Heart left ventricle (tissue), 16 donors: ENCODE measurements around the gene KLHL29. TPM values are rescaled to one million over a fixed set of nuclear protein-coding genes. Genes with fewer than 3 reads are reported as not detected.

ENCODE experiments used
- ATAC-seq, 4 donors: fragments of 200-7000 bp; cut with Tn5 transposase; one replicate each; pipeline ENCODE4 v1.9.1; 2020 to 2022; ENCODE audit warnings: moderate library complexity in 4 of 4, mild to moderate bottlenecking in 3 of 4, moderate number of reproducible peaks in 1 of 4
- DNase-seq, 5 donors: peaks; one replicate each; pipeline ENCODE4 v3.0.0-alpha.2; 2020
- H3K27ac ChIP-seq, 12 donors: fragments of 200-600 bp; sonication (generic) in 4 of 12; one replicate each; pipeline versions ENCODE4 v1.5.0 to v1.8.0; 2016 to 2022; ENCODE audit warnings: mild to moderate bottlenecking in 2 of 12
- H3K27me3 ChIP-seq, 9 donors: fragments of 200-600 bp; sonication (generic) in 2 of 9; one replicate each; pipeline versions ENCODE4 v1.5.1 to v1.8.0; 2016 to 2022; ENCODE audit warnings: mild to moderate bottlenecking in 3 of 9
- H3K36me3 ChIP-seq, 9 donors: fragments of 200-600 bp; sonication (generic) in 2 of 9; one replicate each; pipeline versions ENCODE4 v1.5.0 to v1.8.0; 2018 to 2022; ENCODE audit warnings: mild to moderate bottlenecking in 2 of 9
- H3K4me1 ChIP-seq, 12 donors: fragments of 200-600 bp; sonication (generic) in 4 of 12; one replicate each; pipeline versions ENCODE4 v1.5.0 to v1.8.0; 2016 to 2022; ENCODE audit warnings: mild to moderate bottlenecking in 3 of 12
- H3K4me3 ChIP-seq, 12 donors: fragments of 200-600 bp; sonication (generic) in 4 of 12; one replicate each; pipeline versions ENCODE4 v1.5.0 to v1.8.0; 2017 to 2022; ENCODE audit warnings: mild to moderate bottlenecking in 9 of 12, moderate library complexity in 4 of 12
- H3K9me3 ChIP-seq, 12 donors: fragments of 200-600 bp; sonication (generic) in 4 of 12; one replicate each; pipeline versions ENCODE4 v1.5.0 to v1.8.0; 2016 to 2022; ENCODE audit warnings: mild to moderate bottlenecking in 1 of 12
- CTCF ChIP-seq, 12 donors: fragments of 200-600 bp; sonication (generic) in 4 of 12; IDR thresholded peaks; one replicate each; pipeline versions ENCODE4 v1.5.0 to v1.8.0; 2018 to 2022; ENCODE audit warnings: antibody characterized with exemption in 12 of 12, mild to moderate bottlenecking in 5 of 12
- POLR2A ChIP-seq, 2 donors: fragments of 450-650 bp; IDR thresholded peaks; one replicate each; pipeline ENCODE4 v1.6.1; 2017; ENCODE audit warnings: antibody characterized with exemption in 2 of 2, mild to moderate bottlenecking in 2 of 2, moderate library complexity in 2 of 2
- WGBS, 4 donors: extraction: QIAGEN DNeasy Blood & Tissue Kit in 2 of 4; methylation state at CpG; one replicate each; pipeline versions ENCODE4 v1.1.5 to v1.1.7; 2013 to 2018; 5-methylcytosine and 5-hydroxymethylcytosine counted together
- intact Hi-C, 10 donors: fragments of 100-400 bp; cut with DNase I; formaldehyde crosslinking; loops; one replicate each; pipeline versions ENCODE4 v1.11.1 to v1.14.2; 2022
- polyA plus RNA-seq, 2 donors: library from polyadenylated mRNA; stranded (reverse); fragments of 200-250 nt; gene quantifications; one replicate each; pipeline ENCODE4 v1.2.3, GENCODE V29; 2013
- total RNA-seq, 9 donors: library from RNA; depleted of rRNA in 2 of 9; stranded (reverse); fragments of >200 nt in 2 of 9; fragmentation: NEBNext Ultra II Directional in 3 of 9; extraction: Animal tissue kit (Norgen Biotek cat#: 25700) in 3 of 9; gene quantifications; one replicate each; pipeline versions ENCODE4 v1.1.0 to v1.2.4, GENCODE V29; 2016 to 2023
- donor health status: ischemic (EF 13 %, LVEDD 7.1; RV severe dilation, severe dysfunction).
- donor health status: healthy with polysubstance abuse.
- donor health status: DM: no; HTN: yes; CAD: no.
- donor health status: DM: no; HTN: no; CAD: no.
- donor health status: ischemic (EF 25% LVEDD 6.9; RV normal size, moderate dysfunction).
- donor health status: ischemic (EF 25% LVEDD 5.7; RV mildly dilated, moderate dysfunction).
- donor health status: healthy.
- donor health status: DM: yes; HTN: yes; CAD: no.
- donor health status: ischemic (EF 35%, LVEDD 5.7; RV mildly dilated, moderate dysfunction).
- donor health status: nonischemic (EF 11% LVEDD 7.7; RV severe dilation, severe dysfunction).
- donor health status: DM: yes; HTN: yes; CAD: no.
- donor health status: PGD.
- donor health status: ischemic (EF 29% LVEDD 5.4; RV normal size, mild dysfunction).
- donor health status: nonischemic (EF 23%, LVEDD 6.1; RV moderate dilation, normal function).

Gene KLHL29
- total and polyA plus RNA-seq, 11 donors = 0.74 to 2.7 (median 1.1) TPM

GRCh38 chr2:23427350-23427749, 42.4 kb downstream of the KLHL29 start:
- ATAC-seq (no peak), DNase-seq (no peak)
- TF ChIP-seq POLR2A (IDR thresholded peaks at IDR 0.05) (no peak), CTCF (IDR thresholded peaks at IDR 0.05) (no peak)
- Histone ChIP-seq H3K27me3 (no peaks in the 10 kb centered on the region), H3K4me3 (no peak overlapping the region), H3K27ac (peak overlapping the region in 1 of 12 donors; percentile 70), H3K36me3 (no peaks in the 10 kb centered on the region), H3K4me1 (peaks cover 0 to 18% (median 11%) of the 10 kb centered on the region in 12 donors), H3K9me3 (no peaks in the 10 kb centered on the region)
- intact Hi-C loops = no loop called here
- WGBS, 4 donors = 93 to 96% (median 95%) methylated on average over 8 of the region's 8 CpGs

GRCh38 chr2:23427976-23428375, 43.0 kb downstream of the KLHL29 start:
- intact Hi-C loops = no loop called here
- no peak for TF ChIP-seq POLR2A (IDR thresholded peaks at IDR 0.05)
- TF ChIP-seq CTCF (IDR thresholded peaks at IDR 0.05) = no peak
- DNase-seq = no peak
- 87 to 94% (median 90%) methylated on average over 12 of the region's 12 CpGs for WGBS, 4 donors
- Histone ChIP-seq H3K4me1 (peaks cover 0 to 18% (median 11%) of the 10 kb centered on the region in 12 donors), H3K9me3 (no peaks in the 10 kb centered on the region), H3K27me3 (no peaks in the 10 kb centered on the region), H3K27ac (peak overlapping the region in 1 of 12 donors; percentile 70), H3K4me3 (no peak overlapping the region), H3K36me3 (no peaks in the 10 kb centered on the region)
- ATAC-seq = no peak

- Histone ChIP-seq H3K27ac (peak overlapping the region in 1 of 12 donors; percentile 32), H3K4me3 (no peak overlapping the region), H3K36me3 (no peaks in the 10 kb centered on the region), H3K4me1 (peaks cover 0 to 18% (median 11%) of the 10 kb centered on the region in 12 donors), H3K9me3 (no peaks in the 10 kb centered on the region), H3K27me3 (no peaks in the 10 kb centered on the region)
- ATAC-seq (no peak), DNase-seq (peak in 1 of 5 donors; percentile 11)
- intact Hi-C loops = no loop called here
- 79 to 91% (median 89%) methylated on average over 3 to 6 of the region's 6 CpGs for WGBS, 4 donors
- TF ChIP-seq POLR2A (IDR thresholded peaks at IDR 0.05) (no peak), CTCF (IDR thresholded peaks at IDR 0.05) (no peak)
These were observed 44.1 kb downstream of the KLHL29 start for GRCh38 chr2:23429036-23429435.

- no peak for ATAC-seq
These were observed 45.3 kb downstream of the KLHL29 start for GRCh38 chr2:23430263-23430662.

More at GRCh38 chr2:23430263-23430662, 45.3 kb downstream of the KLHL29 start:
- peaks cover 0 to 17% (median 10%) of the 10 kb centered on the region in 12 donors for H3K4me1 ChIP-seq
- TF ChIP-seq POLR2A (IDR thresholded peaks at IDR 0.05) = no peak
- TF ChIP-seq CTCF (IDR thresholded peaks at IDR 0.05) = no peak
- H3K27me3 ChIP-seq = no peaks in the 10 kb centered on the region
- 90 to 96% (median 94%) methylated on average over 2 of the region's 2 CpGs for WGBS, 4 donors
- intact Hi-C loops = no loop called here
- H3K9me3 ChIP-seq = no peaks in the 10 kb centered on the region
- H3K4me3 ChIP-seq = no peak overlapping the region
- DNase-seq = peak in 1 of 5 donors; percentile 8
- peak overlapping the region in 1 of 12 donors; percentile 50 for H3K27ac ChIP-seq
- no peaks in the 10 kb centered on the region for H3K36me3 ChIP-seq
